SKM-1 (cell line): ENCODE results near the gene C10orf90.

Source experiments
- DNase-seq: peaks from one replicate; lab custom pipeline; 2025; ENCODE audit not compliant: unreplicated experiment; lab: John Stamatoyannopoulos, UW

The C10orf90 gene

DNA sequence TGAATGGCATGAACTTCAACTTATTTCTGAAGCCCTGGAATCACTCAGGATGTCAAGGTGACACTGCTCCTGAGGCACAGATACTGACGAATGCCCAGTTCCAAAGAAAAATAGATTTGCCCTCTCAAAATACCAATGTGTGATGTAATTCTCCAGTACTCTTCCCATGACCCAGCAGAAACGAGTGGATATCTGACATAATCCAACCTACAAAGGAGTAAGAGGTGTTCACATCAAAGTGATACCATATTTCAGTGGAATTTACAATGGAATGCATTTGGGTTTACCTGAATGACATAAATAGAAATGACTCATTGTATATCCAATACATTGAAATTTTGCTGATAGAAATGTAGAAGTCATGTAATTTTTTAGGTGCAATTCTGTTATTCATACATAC is 161.3 kb downstream of the C10orf90 start:
- no peak for DNase-seq

DNA sequence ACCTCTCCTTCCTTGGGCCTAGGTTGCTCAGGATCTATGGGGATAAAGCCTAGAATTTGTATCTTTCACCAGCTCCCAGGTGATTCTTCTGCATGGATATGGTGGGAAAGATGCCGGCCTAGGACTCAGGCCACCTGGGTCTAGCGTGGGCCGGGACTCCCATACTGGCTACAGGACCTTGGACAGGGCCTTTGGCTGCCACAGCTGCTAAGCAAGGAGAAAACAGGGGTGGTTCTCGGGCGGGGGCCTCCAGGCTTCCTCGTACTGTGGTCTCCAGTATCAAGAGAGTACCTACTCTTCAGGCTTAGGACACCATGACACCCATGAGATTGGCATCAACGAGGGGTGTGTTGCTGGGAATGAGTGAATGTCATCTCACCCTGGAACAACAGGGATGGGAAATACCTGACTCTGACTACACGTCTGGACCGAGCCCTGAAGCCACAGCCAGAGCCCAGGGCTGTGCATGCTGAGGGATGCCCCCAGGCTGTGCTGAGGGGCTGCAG is 161.9 kb downstream of the C10orf90 start:
- DNase-seq: no peak

DNA sequence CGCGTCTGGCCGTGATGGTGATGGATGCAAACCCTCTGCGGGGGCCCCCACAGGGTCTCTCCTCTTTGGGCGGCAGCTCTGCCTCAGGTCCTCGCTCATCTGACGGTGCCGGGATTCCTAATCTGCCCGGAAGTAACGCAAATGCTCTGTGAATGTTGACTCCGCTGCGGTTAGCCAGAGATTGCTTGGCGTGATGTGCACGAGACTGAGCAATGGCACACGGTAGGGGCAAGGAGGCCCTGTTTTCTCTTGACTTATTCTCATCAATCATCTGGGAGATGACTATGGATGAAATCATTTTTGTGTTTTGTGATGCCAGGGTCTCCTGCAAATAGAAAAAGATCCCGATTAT is 165.8 kb downstream of the C10orf90 start:
- DNase-seq: no peak

DNA sequence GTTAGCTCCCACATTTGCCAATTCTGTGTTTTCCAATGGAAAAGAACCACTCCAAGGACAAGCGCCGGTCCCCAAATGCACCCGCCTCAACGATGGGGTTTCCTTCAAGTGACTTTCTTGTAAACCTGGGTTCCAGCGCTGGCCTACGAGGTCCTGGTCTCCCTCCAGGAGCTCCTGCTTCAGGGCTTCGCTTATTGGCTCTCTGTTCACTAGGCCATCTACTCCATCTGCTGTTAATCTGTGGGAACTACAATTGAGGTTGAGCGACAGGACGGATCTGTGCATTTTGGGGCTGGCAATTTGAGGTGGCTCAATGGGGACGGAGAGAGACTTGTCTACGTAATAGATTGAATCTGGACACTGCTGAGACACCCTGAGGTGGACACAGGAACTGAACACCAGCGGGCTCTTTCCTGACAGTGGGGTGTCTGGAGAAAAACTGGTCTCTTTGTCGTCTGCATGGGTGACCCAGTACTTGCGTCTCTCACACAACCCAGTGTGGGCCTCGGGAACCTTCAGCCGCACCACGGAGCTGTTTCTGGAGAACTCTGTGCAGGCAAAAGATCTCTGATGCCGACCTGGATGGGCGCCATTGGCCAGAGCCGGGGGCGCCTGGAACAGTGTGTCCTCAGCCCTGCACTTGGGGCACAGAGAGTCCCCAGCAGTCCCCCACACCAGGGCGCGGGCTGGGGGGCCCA is 166.3 kb downstream of the C10orf90 start:
- DNase-seq: no peak

DNA sequence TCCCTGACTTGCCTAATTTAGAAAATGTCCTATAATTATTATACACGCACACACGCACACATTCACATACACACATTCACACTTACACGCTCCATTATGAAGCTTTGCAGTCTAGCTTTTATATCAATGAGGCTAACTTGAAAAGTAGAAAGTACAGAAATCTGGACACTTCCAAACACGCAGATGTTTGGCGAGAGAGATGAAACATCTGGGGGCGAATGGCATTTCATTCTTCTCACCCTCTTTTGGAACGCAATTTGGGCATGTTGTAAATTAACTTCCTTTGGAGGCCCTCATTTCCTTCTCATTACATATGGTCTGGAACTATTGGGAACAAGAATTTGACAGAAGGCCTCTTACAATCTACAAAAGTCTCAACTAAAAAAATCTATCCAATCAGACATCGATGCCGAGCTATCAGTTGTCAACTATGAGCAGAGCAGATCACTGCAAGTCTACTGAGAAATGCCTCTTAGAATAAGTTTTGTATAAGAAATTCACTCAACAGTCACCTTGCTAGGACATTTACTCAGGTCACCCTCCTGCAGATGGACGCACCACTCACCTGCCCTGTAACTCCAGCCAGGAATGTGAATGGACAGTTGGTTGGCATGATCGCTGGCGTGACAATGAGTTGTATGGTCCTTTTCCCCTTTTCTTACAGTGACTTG is 167.0 kb downstream of the C10orf90 start:
- DNase-seq: no peak

DNA sequence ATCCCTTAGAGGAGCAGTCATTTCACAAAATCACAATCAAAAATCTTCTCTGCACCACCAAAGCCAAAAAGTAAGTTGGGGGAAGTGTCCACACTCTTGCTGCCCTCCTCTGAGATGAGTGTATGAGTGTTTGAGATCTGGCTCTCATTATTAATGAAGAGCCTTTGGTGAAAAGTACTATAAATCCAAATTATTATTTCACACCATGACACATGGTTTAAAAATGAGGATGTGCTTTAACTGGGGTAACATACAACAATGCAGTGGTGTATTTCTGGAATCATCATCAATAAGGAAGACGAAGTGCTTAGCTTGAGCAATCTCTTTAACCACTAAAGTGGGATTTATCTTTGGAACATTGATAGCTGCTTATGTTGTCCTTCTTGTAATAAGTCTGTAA is 168.1 kb downstream of the C10orf90 start:
- DNase-seq: no peak

DNA sequence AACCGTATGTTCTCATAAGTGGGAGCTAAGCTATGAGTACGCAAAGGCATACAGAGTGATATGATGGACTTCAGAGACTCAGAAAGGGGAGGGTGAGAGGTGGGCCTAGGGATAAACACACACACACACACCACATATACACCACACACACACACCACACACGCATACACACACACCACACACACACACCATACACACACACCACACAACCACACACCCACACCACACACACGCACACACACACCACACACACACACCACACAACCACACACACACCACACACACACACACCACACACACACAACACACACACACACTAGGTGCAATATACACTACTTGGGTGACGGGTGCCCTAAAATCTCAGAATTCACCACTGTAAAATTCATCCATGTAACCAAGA is 168.7 kb downstream of the C10orf90 start:
- no peak for DNase-seq

DNA sequence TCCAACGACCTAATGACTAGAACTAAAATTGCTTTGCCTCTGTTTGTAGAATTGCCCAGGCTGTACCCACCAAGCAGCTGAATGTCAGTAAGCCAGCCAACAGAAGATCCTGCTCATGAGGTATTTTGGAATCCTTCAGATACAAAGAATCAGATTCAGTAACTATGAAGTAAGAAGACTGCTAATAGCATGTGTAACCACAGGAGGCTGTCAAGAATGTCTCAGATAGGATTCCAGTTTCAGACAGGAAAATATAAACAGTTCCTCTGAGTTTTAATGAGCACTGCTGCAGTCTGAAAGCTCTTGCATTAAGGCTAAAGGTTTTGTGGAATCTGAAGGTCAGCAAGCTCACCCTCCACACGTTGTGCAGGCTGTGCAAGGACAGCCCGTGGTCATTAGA is 169.6 kb downstream of the C10orf90 start:
- DNase-seq: no peak

DNA sequence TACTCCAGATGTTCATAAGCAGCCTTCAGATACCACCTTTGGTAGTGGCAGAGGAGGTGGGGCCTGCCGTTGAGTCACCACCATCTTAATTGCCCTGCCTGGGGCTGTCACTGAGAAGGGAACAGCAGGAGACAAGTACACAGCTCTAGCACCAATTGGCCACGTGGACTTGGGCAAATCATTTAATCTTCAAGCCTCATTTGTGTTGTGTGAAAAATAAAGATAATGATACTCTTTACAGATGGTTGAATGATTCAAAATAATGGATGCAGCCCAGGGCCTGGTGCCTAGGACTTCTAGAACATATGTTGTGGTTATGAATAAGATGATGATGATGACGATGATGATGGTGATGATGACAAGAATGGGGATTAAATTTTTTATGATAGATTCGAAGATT is 170.3 kb downstream of the C10orf90 start:
- no peak for DNase-seq

DNA sequence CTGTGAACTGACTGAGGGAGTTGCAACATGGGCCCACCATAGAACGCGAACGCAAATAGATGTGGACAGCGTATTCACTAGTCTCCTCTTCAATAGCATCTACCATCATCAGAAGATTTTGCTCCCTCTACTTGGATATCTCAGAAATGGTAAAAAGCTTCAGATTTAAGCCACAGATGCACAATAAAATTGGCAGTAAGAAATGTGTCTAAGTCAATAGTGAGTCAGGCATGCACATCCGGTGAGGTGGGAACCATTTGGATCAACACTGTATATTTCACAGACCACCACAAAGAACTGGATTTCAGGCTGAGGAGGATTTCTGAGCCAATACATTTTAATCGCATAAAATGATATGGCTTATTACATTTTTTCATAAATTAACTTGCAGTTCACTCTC is 170.7 kb downstream of the C10orf90 start:
- no peak for DNase-seq

DNA sequence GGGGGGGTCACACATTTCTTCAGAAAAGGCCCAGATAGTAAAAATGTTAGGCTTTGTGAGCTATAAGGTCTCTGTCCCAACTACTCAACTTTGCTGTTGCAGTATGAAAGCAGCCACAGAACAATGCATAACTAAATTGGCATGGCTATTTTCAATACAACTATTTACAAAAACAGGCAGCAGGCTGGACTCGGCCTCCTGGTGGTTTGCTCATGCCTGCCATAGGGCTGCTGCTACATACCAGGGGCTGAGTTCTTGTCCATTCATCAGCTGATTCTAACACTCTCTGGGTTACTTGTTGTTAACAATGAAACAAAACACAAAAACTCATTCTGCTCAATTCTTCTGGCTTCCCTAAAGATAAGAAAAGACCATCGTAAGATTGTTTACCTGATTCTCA is 172.8 kb downstream of the C10orf90 start:
- DNase-seq: no peak

DNA sequence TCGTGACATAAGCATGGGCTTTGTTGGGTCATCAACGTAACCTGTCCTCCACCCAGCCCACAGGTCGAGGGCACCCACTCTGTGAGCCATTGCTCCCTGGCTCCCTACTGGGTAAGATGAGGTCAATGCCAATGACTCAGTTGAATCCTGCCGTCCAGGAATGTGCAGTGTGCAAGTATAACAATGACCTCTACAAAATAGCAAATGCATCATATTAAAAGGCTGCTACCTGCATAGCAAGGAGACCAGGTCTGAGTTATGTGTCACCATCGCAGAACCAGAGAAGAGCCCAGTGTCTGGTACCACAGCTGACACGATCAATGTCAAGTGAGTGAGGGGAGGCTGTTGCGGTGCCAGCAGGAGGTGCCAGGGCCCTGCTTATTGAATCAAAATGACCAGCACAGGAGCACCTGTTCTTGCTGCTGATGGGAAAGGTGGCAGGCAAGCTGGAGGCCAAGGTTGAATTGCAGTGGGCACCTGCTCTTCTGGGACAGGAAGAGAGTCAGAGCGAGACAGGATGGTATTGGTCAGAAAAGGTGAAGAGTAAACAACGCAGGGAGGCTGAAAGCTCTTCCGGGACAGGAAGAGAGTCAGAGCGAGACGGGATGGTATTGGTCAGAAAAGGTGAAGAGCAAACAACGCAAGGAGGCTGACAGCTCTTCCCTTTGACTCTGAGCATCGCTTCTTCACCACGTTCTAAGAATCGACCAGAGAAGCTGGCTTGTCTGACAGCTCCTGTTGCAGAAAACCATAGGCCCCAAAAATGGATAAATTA is 173.5 kb downstream of the C10orf90 start:
- no peak for DNase-seq

DNA sequence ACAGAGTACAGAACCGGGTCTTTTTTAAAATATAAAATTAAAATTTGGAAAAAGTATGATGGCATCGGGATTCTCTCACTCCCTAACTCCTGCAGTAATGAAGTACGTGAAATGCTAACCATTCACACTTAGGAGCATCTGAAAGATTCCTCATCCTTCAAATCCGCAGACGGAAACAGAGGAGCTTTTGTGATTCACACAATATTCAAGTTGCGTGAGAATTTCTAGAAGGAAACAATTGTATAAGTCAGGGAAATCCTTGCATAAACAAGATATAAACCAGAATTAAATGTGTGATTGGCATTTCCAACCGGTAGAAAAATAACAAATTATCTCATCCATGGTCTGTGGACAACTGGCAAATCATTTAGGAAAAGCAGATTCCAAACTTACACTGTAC is 179.0 kb downstream of the C10orf90 start:
- no peak for DNase-seq

DNA sequence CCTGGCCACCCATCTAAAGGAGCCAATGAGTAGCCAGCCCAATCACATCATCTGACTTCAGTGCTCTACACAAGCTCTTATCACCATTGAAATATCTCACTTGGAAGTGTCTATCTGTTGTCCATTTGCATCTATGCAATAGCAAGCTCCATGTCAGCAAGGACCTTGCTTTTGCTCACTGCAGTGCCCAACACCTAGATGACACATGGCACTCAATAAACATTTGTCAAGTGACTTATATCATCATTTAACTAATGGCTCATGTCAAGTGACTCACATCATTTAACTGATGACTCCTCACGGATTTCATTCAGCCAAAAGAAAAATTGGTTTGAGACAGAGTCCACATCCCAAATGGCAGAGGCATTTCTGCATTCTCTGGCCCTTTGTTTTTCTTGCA is 189.3 kb downstream of the C10orf90 start:
- DNase-seq: no peak

DNA sequence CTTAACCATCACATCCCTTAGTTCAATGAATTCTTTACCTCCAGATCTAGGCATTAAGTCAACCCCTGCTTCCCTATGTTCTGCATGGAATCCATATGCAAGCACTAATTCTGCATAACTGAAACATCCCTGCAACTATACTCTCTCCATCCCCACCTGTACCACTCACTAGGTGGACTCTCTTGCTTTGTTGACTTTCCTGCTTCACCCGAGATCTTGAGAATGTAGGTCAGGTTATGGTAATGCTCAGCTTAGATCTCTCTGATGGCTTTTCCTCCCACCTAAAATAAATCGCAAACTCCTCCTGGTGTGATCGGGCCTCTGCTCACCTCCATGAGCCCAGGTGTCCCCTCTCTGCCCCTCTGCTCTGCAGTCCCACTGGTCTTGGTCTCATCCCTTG is 189.8 kb downstream of the C10orf90 start:
- no peak for DNase-seq

DNA sequence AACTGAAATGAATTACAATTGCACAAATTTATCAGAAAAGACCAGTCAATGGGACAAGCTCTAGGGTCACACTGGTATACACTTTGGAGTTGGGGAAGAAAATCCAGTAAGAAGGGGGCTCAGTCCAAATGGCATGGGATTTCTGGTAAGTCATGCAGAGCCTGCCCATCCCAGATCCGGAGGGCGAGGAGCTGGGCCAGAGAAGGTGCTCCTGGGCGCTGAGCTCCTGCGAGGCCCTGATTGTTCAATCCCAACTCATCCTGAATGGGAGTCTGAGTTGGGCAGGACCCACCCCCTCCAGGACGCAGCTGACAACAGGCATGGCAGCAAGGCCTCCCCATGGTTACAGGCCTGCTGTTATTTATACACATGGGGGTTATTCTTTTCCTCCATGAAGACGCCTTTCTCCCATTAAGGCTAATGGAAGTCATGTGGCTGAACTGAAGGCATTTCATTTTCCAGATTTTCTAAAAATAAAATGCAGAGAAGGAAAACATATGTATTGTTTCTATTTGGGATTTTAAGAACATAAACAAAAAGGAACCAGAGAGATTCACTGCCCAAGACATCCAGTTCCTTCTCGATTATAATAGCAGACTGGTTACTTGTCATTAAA is 191.1 kb downstream of the C10orf90 start:
- no peak for DNase-seq

DNA sequence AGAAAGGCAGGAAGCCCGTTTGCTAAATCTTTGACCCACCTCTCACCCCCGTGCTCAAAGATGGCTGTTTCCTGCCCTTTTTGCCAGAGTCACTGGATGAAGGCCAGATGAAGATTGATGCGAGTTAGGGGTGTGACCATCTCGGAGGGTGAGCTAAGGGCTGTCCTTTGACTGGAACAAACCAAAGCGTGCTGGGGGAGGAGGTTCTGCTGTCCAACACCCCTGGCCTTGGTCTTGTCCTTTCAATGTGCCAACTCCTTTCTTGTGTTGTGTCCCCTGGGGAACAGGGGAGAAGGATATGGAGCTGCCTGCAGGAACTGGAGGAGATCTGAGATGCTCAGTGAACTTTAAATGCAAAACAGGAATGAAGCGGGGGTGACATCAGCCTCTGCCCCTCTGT is 191.9 kb downstream of the C10orf90 start:
- DNase-seq: no peak

DNA sequence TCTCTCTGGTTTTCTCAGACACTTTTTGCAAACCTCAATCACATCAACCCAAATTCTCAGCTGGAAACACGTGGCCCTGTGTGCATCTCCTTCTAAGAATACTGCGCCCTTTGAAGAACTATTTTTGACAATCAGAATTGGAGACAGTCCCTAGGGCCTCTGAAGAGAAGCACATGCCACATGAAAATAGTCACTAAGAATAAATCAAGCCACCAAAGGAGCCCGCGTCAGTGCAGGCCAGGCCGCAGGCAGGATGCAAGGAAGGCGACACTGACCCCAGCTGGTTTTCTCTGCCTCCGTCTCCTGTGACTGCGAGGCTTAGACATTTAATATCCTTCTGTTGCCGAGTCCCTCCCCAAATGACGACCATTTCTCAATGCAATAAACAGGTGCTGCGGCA is 194.2 kb downstream of the C10orf90 start:
- DNase-seq: no peak

DNA sequence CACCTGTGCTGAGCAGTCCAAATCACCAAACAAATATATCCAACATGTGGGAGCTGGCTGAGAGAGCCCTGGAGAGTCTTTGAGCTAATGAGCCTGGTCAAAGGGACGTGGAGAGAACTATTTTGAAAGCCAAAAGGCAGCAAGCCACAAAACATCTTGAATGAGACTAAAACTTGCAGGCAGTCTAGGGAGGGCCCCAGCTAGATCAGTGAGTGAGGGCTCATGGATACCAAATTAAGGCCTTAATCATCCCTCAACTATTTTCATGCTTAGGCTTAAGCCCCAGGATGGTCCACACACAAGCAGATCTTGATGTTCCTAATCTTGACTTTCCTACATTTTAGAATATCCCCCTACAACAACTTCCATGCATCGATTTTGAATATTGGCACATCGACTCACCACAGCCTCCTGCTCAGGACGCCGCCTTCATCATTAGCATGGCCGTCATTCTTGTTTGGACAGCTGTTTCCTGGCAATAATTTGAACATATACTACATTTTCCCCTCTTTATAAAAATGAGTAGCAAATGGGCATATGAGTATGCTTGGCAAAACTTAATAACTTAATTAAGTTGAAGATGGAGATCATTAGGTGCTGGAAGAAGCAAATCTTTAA is 195.3 kb downstream of the C10orf90 start:
- no peak for DNase-seq

DNA sequence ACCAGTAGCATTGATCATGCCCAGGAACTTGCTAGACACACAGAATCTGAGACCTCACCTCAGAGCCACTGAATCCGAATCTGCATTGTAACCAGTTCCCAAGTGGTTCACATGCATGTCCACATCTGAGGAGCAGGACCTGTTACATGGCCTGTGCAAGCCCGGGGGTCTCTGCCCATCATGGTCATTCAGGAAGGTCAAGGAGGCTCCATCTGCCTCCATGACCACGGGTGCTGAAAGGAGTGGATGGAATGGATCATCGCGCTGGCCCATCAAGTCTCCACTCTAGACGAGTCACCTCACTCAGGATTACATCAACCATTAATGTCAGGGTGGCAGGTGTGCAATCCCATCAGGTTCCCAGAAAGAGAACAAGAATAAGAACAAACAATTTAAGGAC is 196.5 kb downstream of the C10orf90 start:
- no peak for DNase-seq

DNA sequence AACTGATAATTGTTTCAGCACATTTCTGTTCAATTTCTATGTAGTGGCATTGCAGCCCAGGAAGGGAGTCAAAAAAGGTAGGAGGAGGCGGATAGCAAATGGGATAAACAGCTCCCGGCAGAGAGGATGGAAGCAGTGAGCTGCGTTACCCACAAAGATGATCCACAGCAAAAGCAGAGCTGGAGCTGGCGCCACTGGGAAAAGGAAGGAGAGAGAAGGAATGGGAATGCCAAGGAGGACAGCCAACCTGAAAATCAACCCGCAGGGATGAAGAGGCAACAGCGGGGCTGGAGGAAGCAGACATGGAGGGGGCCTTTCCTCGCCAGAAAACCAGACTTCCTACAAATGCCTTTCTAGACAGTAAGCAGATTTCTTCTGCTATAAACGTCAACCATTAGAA is 199.5 kb downstream of the C10orf90 start:
- no peak for DNase-seq
